BLaER1 treated with 17β-estradiol and CSF1 and Interleukin-3, amounts not matched to agents 10 nM and 100 nM (cell line): Measurements from ENCODE around the gene GNAL.

Source experiments
- H3K27ac ChIP-seq, 11 experiments: shearing (Covaris generic); formaldehyde crosslinking; 2 replicates each; pipeline ENCODE4 v1.8.1; 2022
- H3K27me3 ChIP-seq, 11 experiments: shearing (Covaris generic); formaldehyde crosslinking; 2 replicates each; pipeline ENCODE4 v1.8.1; 2022
- H3K36me3 ChIP-seq, 11 experiments: shearing (Covaris generic); formaldehyde crosslinking; 2 replicates each; pipeline ENCODE4 v1.8.1; 2022
- H3K4me1 ChIP-seq, 10 experiments: shearing (Covaris generic); formaldehyde crosslinking; 2 replicates each; pipeline ENCODE4 v1.8.1; 2022
- H3K4me2 ChIP-seq, 11 experiments: shearing (Covaris generic); formaldehyde crosslinking; 2 replicates each; pipeline ENCODE4 v1.8.1; 2022
- H3K4me3 ChIP-seq, 10 experiments: shearing (Covaris generic); formaldehyde crosslinking; 2 replicates each; pipeline ENCODE4 v1.8.1; 2022
- H3K9ac ChIP-seq, 11 experiments: shearing (Covaris generic); formaldehyde crosslinking; 2 replicates each; pipeline ENCODE4 v1.8.1; 2022
- H3K9me3 ChIP-seq, 11 experiments: shearing (Covaris generic); formaldehyde crosslinking; replicated peaks in 1 of 11; 2 replicates each; pipeline ENCODE4 v1.8.1; 2022
- H4K20me1 ChIP-seq, 11 experiments: shearing (Covaris generic); formaldehyde crosslinking; 2 replicates each; pipeline ENCODE4 v1.8.1; 2022
- Cebpa-rat ChIP-seq, 11 experiments: shearing (Covaris generic); IDR thresholded peaks; 2 replicates each; pipeline ENCODE4 v1.8.1; 2022

The GNAL gene

GRCh38 chr18:11802158-11802557 lies 113.1 kb downstream of the GNAL start:
- Histone ChIP-seq H4K20me1 (no peaks in the 10 kb centered on the region), H3K9me3 (no peaks in the 10 kb centered on the region), H3K4me1 (peaks cover 0 to 9% (median 0%) of the 10 kb centered on the region in 10 experiments; a peak in 6 of 20 replicates), H3K27ac (no peak overlapping the region), H3K4me2 (no peak overlapping the region), H3K36me3 (no peaks in the 10 kb centered on the region), H3K9ac (no peak overlapping the region), H3K4me3 (no peak overlapping the region), H3K27me3 (no peaks in the 10 kb centered on the region)
- TF ChIP-seq Cebpa-rat (IDR thresholded peaks at IDR 0.05), result no peak

GRCh38 chr18:11802586-11802985 lies 113.5 kb downstream of the GNAL start:
- H3K4me2 ChIP-seq, result no peak overlapping the region

GRCh38 chr18:11807233-11807632 lies 118.2 kb downstream of the GNAL start:
- Histone ChIP-seq H3K36me3 (no peaks in the 10 kb centered on the region), H3K4me2 (peak overlapping the region in 4 of 11 experiments; percentile 29 to 55 (median 36); a peak in 4 of 22 replicates), H3K9ac (no peak overlapping the region), H3K4me1 (peaks cover 0 to 14% (median 0%) of the 10 kb centered on the region in 10 experiments; a peak in 7 of 20 replicates), H4K20me1 (0 out of 22 replicates have a peak, but pooled peaks cover 0 to 5% (median 0%) of the 10 kb centered on the region in 11 experiments), H3K9me3 (no peaks in the 10 kb centered on the region), H3K27me3 (no peaks in the 10 kb centered on the region), H3K27ac (no peak overlapping the region), H3K4me3 (no peak overlapping the region)
- TF ChIP-seq Cebpa-rat (IDR thresholded peaks at IDR 0.05), result no peak

More at GRCh38 chr18:11802586-11802985, 113.5 kb downstream of the GNAL start:
- Histone ChIP-seq H4K20me1 (no peaks in the 10 kb centered on the region), H3K9me3 (no peaks in the 10 kb centered on the region), H3K4me1 (peaks cover 0 to 14% (median 0%) of the 10 kb centered on the region in 10 experiments; a peak in 6 of 20 replicates), H3K27me3 (no peaks in the 10 kb centered on the region), H3K4me3 (no peak overlapping the region), H3K36me3 (no peaks in the 10 kb centered on the region), H3K9ac (no peak overlapping the region), H3K27ac (no peak overlapping the region)
- no peak for TF ChIP-seq Cebpa-rat (IDR thresholded peaks at IDR 0.05)

GRCh38 chr18:11808001-11808855 lies 119.2 kb downstream of the GNAL start:
- no peaks in the 10 kb centered on the region for H3K27me3 ChIP-seq
- H3K9ac ChIP-seq, result no peak overlapping the region
- H4K20me1 ChIP-seq, result 0 out of 22 replicates have a peak, but pooled peaks cover 0 to 5% (median 0%) of the 10 kb centered on the region in 11 experiments
- H3K9me3 ChIP-seq, result no peaks in the 10 kb centered on the region
- H3K27ac ChIP-seq, result no peak overlapping the region
- no peak for TF ChIP-seq Cebpa-rat (IDR thresholded peaks at IDR 0.05)
- no peaks in the 10 kb centered on the region for H3K36me3 ChIP-seq
- H3K4me3 ChIP-seq, result no peak overlapping the region
- H3K4me2 ChIP-seq, result no peak overlapping the region
- peaks cover 0 to 14% (median 0%) of the 10 kb centered on the region in 10 experiments; a peak in 7 of 20 replicates for H3K4me1 ChIP-seq

- Histone ChIP-seq H3K27ac (no peak overlapping the region), H3K9me3 (no peaks in the 10 kb centered on the region), H3K27me3 (no peaks in the 10 kb centered on the region), H3K4me2 (no peak overlapping the region), H3K9ac (no peak overlapping the region), H3K4me1 (peaks cover 0 to 14% (median 0%) of the 10 kb centered on the region in 10 experiments; a peak in 7 of 20 replicates), H3K36me3 (no peaks in the 10 kb centered on the region), H4K20me1 (0 out of 22 replicates have a peak, but pooled peaks cover 0 to 5% (median 0%) of the 10 kb centered on the region in 11 experiments), H3K4me3 (no peak overlapping the region)
- no peak for TF ChIP-seq Cebpa-rat (IDR thresholded peaks at IDR 0.05)
These were observed 120.8 kb downstream of the GNAL start for GRCh38 chr18:11809895-11810294.

GRCh38 chr18:11810379-11810778 lies 121.3 kb downstream of the GNAL start:
- TF ChIP-seq Cebpa-rat (IDR thresholded peaks at IDR 0.05), result no peak
- H3K36me3 ChIP-seq, result no peaks in the 10 kb centered on the region
- no peaks in the 10 kb centered on the region for H3K27me3 ChIP-seq

GRCh38 chr18:11811009-11811408 lies 121.9 kb downstream of the GNAL start:
- no peaks in the 10 kb centered on the region for H3K9me3 ChIP-seq
- no peak overlapping the region for H3K4me2 ChIP-seq
- H3K27ac ChIP-seq, result no peak overlapping the region
- H3K27me3 ChIP-seq, result no peaks in the 10 kb centered on the region
- no peaks in the 10 kb centered on the region for H3K36me3 ChIP-seq
- no peak overlapping the region for H3K4me3 ChIP-seq
- H3K4me1 ChIP-seq, result peaks cover 0 to 14% (median 0%) of the 10 kb centered on the region in 10 experiments; a peak in 7 of 20 replicates
- H4K20me1 ChIP-seq, result 0 out of 22 replicates have a peak, but pooled peaks cover 0 to 5% (median 0%) of the 10 kb centered on the region in 11 experiments
- no peak for TF ChIP-seq Cebpa-rat (IDR thresholded peaks at IDR 0.05)
- no peak overlapping the region for H3K9ac ChIP-seq

More at GRCh38 chr18:11810379-11810778, 121.3 kb downstream of the GNAL start:
- Histone ChIP-seq H3K9ac (no peak overlapping the region), H3K4me3 (no peak overlapping the region), H3K4me2 (no peak overlapping the region), H3K9me3 (no peaks in the 10 kb centered on the region), H3K4me1 (peaks cover 0 to 14% (median 0%) of the 10 kb centered on the region in 10 experiments; a peak in 7 of 20 replicates), H3K27ac (no peak overlapping the region), H4K20me1 (0 out of 22 replicates have a peak, but pooled peaks cover 0 to 5% (median 0%) of the 10 kb centered on the region in 11 experiments)

- Histone ChIP-seq H4K20me1 (no peaks in the 10 kb centered on the region), H3K27me3 (no peaks in the 10 kb centered on the region), H3K9me3 (no peaks in the 10 kb centered on the region; a peak in 1 of 22 replicates), H3K27ac (no peak overlapping the region), H3K36me3 (no peaks in the 10 kb centered on the region), H3K4me1 (no peaks in the 10 kb centered on the region), H3K9ac (no peak overlapping the region), H3K4me3 (no peak overlapping the region), H3K4me2 (no peak overlapping the region)
- TF ChIP-seq Cebpa-rat (IDR thresholded peaks at IDR 0.05), result no peak
These were observed 128.2 kb downstream of the GNAL start for GRCh38 chr18:11817229-11817628.

- Histone ChIP-seq H3K4me3 (no peak overlapping the region), H3K9ac (no peak overlapping the region), H3K27me3 (no peaks in the 10 kb centered on the region), H3K27ac (no peak overlapping the region), H3K9me3 (no peaks in the 10 kb centered on the region; a peak in 1 of 22 replicates), H3K4me2 (no peak overlapping the region), H3K4me1 (no peaks in the 10 kb centered on the region), H4K20me1 (no peaks in the 10 kb centered on the region), H3K36me3 (no peaks in the 10 kb centered on the region)
- TF ChIP-seq Cebpa-rat (IDR thresholded peaks at IDR 0.05), result no peak
These were observed 129.6 kb downstream of the GNAL start for GRCh38 chr18:11818486-11819203.
